Activated CD4-positive, alpha-beta T cell treated with anti-CD3 and anti-CD28 coated beads for 4 hours (primary cell): ENCODE data around the gene HOXA10.
A peak's percentile ranks its signal among the peaks of the same experiment; 100 is the strongest.

Source experiments
- DNase-seq, 2 donors: peaks; one replicate each; pipeline ENCODE4 v3.0.0-alpha.2; 2020

HOXA10 gene

DNA sequence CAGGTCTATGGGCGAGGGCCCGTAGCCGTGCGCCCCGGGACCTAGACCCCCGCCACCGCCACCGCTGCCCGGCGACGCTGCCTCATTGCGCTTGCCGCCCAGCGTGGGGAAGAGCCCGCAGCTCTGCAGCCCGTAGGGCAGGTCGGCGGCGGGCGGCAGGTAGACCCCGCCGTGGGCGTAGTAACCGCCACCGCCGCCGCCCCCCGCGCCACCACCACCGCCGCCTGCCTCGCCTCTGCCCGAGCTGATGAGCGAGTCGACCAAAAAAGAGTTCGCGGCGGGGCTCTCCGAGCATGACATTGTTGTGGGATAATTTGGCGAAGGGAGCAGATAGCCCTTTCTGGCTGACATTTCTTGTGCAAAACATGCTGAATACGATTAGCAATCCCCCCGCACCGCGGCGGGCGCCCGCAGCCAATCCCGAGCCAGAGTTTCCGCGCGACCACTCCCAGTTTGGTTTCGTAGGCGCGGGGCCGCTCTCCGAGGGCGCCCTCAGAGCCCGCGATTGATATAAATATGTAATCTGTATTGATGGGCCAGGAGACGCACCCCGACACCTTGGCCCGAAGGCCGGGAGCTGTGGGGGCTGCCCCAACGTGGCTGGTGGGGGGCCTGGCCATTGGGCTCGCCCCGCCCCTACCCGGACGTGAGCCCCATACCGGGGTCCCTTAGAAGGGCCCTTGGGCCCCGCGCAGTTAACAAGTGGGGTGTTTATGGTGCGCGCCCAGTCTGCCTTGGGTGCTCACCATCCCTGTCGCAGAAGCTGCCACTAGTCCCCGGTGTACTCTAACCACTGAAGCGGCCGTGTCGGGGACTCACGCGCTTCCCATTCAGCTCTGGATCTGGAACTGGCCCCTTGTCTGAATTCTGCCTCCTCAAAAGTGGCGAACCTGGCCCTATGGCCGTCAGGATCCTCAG is at the start of gene HOXA10:
Gene HOXA10, minus strand, starts transcription at position 365 of the 918 bp plus-strand sequence. Its CDS starts 14 bp downstream, at position 351.
- DNase-seq, result no peak

DNA sequence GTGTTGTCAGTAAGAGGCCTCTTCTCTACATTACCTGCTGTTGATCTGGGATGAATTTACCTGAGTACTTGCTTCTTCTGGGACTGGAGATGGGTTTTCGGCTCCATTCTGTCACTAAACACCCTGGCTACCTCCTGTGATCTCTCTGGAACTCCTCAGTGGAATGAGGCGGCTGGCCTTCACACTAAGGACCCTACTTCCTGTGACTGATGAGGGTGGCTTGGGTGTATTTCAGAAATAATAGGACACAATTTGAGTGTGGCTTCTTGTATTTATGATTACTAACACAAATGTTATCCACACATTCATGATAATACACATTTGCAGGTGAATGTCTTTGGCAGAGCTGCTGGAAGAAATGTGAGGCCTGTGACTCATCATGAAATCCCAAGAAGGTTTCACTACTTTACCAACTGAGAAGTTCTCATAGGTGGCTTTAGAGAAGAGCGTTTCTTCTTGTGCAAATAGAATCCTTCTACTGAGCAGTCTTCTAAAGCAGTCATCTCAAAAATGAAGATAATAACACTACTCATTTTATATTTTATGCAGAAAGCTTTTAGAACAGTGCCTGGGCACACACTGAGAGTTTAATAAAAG is 47.2 kb upstream of the HOXA10 start:
- DNase-seq, result no peak

DNA sequence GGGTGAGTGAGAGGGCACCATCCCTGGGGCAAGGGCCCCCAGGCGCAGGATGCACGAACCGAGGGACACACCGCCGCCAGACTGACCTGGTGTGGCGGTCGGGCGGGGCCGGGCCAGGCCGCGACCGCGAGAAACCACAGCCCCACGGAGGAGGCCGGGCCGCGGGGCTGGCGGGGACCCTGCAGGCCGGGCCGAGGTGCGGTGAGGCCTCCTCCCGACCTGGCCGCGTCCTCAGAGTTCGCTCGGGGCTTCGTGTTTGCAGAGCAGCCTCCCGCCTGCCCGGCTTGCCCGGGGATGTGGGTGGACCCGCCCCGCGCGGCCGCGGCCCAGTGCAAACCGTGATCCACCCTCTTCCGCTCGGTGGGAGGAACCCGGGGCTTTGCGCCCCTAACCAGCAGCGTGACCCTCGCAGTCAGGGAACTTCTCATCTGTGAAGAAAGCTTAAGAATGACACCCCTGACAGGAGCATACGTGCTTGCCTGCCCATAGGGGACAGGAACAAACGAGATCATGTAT is 46.4 kb upstream of the HOXA10 start:
- no peak for DNase-seq

DNA sequence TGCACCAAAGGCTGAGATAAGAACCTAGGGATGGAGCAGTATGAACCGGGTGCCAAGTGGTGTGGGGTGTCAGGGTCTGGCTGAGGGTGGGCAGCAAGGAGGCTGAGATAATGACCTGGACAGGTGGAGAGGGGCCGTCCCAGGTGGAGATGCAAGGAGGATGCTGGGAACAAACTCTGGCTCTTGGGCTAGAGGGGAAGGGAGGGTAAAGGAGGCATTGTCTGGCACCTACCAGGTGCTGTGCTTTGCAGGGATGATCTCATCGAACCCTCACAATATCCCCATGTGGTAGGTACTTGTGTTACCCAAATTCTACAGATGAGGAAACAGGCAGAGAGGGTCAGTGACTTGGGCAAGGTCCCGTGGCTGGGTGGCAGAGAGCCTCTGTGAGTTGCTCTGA is 45.7 kb upstream of the HOXA10 start:
- no peak for DNase-seq

DNA sequence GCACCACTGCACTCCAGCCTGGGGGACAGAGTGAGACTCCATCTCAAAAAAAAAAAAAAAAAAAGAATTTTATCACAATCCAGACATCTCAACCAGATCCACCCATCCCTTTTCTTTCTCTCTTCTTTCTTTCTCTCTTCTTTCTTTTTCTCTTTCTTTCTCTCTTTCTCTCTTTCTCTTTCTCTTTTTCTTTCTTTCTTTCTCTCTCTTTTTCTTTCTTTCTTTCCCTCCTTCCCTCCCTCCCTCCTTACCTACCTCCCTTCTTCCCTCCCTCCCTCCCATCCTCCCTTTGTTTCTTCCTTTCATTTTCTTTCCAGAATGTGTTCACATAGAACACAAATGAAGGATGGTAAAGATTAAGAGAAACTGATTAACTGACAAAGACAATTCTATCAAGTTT is 43.8 kb upstream of the HOXA10 start:
- no peak for DNase-seq

DNA sequence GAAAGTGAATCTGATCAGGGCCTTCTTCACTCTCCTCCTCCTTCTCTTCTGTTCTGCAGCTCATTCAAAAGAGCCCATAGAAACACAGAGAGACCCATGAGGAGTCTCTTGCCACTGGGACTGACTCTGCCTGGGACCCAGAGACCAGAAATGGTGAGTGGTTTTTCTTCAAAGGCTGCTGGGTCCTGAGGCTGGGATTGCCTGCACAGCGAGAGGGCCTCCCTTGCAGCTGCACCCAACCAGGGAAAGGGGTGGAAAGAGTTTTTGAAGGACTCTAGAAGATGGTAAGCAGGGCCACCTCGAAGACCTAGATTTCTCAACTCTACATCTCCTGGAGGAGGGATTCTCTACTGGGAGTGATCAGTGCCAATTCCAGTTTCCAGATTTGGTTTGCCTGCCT is 41.2 kb upstream of the HOXA10 start:
- DNase-seq, result no peak

DNA sequence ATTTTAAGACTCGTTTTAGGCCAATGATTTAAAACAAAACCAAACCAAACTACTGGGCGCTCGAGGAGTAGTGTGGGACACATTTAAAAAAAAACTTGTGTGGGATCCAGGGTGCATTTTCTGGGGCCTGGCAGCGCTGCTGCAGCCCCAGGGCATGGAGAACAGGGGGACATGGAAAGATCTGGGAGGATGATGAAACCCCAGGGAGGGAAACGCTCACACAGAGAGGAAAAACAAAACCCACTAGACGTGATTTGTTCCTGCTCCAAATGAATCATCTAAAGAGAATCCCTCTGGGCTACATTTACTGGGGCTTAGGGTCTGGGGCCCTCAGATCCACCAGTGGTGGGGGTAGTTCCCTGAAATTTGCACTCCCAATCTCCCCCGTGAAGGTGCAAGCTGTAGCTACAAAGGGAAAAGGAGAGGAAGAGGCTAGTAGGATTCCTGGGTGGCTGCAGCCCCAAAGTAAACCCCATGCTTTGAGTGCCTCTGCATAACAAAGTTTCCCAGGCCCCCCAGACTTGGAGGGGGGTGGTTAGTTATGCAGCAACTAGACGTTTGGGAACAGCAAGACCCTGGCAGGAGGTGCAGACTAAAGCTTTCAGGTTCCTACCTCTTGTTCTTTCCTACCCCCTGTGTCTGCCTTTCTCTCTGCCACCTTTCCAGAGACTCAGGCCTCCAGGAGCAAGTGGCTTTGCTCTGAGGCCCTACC is 40.3 kb upstream of the HOXA10 start:
- DNase-seq, result no peak

DNA sequence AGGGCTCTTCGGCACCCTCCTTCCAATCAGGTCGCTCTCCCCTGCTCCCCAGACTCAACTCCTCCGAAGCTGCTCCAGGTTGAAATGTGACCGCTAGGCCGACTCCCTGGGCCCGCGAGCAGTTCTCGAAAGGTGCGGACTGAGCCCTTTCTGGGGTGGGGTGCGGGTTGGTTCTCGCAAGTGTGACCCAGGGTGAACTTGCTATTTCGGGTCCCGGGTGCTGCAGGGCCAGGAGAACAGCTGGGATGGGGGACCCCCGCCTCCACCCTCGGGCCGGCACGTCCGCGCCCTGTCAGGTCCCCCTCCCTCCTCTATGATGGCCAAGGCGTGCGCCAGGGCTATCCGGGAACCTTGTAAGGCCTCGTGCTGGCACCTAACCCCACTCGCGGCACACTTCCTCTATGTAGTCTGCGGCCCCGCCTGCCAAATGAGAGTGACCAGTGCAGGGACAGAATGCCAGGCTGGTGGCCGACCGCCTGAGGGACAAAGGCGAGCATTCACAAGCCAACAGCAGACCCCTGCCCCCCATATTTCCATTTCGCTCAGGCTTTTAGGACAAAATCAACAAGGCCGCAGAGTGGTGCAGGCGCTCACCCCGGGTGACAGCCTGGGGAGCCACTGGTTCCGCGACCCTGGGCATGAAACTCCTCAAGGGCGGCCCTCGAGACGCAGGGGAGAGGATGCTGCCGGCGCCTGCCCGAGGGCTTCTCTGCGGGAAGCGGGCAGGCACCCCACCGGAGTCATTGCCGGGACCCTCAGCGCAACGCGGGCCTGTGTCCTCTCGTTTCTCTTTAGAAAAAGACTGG is 39.5 kb upstream of the HOXA10 start:
- DNase-seq, result no peak

DNA sequence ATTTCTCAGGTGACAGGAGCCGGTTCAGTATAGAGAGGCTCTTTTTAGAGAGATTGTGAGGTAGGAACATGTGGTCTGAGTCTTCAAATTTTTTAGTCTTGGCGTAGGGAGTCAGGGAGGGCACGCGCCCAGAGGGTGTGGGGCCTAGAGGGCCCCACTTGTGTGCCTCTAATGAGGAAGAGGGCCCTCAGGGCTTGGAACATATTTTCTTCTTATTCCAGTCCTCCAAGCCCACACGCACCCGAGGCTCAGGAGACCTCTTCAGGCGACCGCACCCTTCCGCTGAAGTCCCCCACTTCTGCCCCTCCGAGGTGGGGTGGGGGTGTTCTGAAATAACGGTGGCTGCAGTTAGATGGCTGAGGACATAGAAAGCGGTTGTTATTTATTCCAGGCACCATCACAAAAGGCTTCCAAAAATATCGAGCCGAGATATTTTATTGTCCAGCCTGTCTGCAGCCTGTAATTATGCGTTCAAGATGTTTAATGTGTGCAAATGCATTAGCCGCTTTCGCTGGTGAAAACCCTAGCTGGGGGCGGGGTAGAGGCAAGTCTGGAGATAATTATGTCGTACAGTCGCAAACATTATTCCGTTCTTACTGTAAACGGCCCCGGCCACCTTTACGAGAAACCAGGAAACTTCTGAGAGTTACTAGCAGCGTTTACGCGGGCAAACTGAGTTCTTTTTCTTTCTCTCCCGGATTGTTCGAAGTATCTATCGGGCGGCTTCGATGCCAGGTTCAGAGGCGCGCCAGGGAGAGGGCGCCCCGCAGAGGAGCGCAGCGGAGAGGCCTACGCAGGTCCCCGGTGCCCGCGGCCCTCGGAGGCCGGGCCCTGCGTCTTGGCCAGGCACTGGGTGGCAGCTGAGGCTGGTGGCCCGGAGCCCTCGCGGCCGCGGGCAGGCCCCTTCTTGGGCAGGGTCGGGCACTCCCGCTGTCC is 38.6 kb upstream of the HOXA10 start:
- DNase-seq, result no peak

DNA sequence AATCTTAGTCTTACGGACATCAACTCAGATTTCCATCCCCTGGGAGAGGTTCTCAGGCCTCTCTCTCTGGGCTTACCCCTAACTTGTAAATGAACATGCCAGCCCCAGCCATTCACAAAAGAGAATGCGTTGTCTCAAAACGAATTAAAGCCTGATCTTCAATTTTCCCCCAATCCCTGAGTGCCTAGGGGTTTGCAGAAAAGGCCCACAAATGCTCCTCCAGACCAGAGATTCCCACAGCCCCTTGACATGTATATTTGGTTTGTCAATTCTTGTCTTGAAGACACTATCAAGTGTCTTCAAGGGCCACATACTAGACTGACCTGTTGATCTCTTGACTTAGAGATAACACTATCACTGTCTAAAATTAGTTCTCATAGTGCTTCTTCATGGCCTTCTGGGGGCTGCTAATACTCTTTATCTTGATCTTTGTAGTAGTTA is 37.7 kb upstream of the HOXA10 start:
- no peak for DNase-seq

DNA sequence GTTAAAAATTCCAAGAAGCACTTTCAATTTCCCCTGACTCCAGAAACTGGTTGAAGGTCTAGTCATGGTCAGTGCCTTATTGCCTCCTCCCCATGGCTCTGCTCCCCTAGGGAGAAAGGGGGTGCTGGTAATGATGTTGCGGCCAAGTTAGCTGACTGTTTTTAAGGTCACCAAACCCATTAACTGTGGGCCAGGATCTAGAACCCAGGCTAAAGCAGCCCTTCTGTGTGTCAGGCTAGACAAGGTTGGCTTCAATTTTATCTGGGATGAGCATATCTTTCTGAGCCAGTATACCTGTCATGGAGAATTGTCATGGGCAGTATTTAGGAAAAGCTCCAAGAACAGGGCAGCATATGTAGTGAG is 36.9 kb upstream of the HOXA10 start:
- DNase-seq, result no peak

DNA sequence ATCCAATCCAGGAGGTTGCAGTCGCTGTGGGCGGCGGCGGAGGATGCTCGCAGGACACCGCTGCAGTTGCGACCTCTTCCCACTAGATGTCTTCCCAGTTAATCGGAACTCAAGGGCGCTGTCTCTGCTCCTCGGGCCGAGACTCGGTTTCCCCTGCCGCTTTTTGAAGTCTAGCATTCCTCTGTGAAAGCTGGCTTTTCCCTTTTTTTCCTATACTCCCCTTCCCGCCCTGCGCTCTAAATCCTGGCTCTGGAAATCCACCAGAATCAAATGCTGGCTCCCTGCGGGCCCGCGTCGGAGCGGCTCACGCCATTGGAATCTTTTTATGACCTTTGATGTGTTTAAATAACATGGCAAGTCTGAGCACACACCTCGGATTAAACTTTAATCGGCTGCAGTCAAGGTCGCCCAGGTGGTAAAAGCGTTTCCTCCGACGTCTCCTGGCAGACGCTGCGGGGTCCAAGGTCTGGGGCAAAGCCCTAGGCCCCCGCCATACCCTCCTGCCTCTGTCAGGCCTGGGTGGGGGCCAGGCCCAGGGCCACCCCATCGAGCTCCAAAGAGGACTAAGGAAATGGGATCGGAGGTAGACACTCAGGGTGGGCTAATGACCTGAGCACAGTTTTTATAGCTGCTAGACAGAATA is 36.4 kb upstream of the HOXA10 start:
- DNase-seq, result peak in 1 of 2 donors; percentile 54

DNA sequence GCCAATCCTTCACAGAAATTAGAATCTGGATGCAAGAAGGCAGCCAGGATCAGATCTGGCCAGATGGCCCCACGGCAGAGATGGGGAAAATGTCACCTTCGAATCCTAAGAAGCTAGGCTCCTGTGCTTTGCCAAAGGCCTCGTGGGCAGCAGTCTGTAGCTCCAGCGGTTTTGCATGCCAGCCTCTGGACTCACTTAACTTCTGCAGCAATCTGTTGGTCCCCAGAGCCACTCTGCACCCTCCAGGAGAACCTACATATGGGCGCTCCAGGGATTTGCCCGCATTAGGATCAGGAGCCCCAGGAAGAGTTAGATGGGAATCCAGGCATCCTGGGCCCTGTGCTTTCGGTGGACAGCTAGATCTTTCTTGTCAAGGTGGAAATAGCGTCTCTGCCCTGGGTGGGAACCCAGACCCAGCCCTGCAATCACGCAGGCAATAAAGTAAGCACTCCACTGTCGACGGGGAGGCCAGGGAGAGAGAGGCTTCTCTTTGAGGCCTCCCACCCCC is 35.9 kb upstream of the HOXA10 start:
- DNase-seq, result no peak

DNA sequence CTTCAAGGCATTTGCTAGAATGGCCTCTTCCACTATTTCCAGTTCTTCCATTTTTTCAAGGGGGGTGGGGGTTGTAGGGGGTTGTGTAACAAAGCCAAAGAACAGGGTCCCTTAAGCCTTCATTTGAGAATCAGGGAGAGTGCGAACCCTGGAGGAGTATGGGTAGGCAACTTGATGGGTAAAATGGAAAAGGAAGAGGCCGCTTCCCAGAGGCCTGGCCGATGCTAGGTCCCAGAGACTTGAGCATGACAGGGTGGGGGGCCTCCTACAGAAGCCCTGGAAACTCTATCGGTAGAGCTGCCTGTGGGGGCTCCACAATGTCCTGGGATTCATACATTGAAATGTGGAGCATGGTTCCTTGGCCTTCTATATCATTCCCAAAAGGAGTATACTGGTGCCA is 34.9 kb upstream of the HOXA10 start:
- DNase-seq, result no peak

DNA sequence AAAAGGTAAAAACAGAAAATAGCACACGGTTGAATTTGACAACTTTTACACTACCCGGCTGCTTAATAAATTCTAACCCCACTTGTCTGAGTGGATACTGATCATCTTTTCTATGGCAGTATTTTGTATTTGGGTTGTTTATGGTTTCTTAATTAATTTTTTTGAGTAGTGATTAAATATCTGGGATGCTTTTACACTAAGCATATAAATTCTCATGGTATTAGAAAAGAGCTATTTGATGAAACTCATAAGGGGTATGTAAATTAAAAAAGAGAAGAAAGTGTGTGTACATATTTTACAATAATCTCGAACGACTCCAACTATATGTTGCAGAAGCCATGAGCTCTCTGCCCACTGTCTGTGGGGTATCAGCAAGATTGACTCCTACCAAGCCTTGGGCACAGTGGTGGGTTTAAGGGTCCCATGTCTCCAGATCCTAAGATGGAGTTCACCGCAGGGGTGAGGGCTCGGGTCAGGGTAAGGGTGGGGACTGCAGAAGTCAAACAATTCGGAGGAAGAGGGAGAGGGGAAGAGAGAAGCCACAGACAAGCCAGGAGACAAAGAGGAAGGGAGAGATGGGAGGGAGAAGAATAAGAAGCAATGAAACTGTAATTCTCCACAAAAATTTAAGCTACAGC is 33.3 kb upstream of the HOXA10 start:
- DNase-seq, result no peak

DNA sequence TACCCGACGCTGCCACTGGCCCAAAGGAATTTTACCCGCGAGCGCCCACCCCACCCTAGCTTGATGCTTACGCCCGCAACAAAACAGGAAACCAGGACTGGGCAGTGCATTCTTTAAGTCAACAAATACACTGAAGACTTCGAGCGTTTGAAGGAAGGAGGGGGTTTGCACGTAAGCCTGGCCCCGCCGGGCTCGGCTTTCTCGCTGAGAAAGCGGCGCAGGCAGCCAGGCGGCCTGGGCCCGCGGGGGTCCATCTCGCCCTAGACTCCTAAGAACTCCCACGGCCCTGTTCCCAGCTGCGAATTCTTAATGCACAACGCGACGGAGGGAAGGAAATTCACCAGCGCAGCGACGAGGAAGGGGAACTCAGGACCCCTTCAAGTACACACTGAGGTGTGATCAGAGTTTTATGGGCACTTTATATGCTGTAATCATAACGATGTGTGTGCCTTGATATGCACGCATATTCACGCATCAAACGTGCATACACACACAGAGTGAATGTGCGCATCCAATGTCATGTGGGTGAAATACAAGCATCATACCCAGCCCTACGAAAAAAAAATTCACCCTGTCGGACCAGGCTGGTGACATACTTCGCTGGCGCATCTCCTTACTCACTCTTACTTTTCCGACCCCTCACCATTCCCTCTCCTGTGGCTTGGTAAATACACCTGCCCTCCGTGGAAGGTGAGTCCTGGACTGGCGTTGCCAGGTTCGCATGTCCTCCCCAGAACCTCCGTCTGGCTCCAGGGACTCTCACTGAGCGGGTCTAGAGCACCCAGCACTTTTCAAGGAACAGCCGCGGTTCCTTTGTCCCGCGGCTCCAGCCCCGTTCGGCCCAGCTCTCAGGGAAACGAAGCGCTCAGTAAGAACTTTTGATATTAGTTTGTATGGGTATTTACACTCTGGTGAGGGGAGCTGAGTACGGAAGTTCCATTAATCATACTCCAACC is 31.5 kb upstream of the HOXA10 start:
- no peak for DNase-seq

DNA sequence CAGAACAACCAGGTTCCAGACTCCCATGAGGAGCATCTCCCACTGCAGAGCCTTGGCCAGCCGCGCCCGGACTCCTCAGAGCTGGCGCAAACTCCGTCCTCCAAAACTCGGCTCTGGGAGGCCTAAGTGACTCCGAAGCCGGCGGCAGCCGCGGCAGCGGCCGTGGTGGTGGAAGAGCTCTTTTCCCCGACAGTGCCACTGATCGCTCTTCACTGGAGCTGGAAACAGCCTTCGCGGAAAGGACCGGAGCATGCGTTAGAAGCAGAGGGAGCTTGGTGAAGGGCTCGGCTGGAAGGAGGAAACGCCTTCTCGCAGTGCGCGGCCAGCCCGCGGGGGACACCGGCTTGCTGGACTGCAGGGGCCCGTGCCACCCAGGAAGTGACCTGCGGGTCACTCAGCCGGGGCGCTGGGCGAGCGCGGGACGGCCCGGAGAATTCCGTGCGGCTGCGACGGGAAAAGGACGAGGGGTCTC is 30.8 kb upstream of the HOXA10 start:
- no peak for DNase-seq

DNA sequence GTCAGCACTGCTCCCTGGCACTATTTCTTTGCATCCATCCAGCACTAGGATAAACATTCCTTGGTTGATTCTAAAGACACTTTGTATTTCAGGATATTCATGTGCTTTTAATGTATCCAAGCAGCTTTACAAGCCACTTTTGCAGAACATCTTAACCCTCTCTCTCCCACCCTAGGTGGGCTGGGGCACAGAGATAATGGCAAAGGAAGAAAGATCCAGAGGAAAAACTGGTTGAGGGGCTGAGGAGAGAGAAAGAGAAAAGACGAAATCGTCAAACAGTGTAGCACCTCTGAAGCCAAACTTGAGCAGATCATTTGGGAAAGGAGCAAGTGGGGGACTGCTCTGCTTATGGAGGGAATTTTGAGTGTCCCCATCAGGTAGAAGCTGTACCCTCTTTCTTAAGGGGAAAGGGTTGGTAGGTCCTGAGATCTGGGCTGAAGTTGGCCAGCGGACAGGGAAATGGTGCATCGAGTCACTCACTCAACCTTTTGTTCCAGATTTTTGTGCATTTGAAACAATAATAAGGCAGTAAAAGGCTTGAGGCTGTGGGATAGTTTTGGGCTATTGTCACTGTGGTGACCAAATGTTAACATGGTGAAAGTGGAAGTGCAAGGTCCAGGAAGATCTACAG is 30.0 kb upstream of the HOXA10 start:
- no peak for DNase-seq
